NOMO-1 (cell line): ENCODE measurements around the gene SLC25A29.
"Not testable (repeated sequence)": the region's sequence is repeated elsewhere in the genome, so short reads cannot be mapped to it uniquely, and the experiment has no call there.

Experiments used
- DNase-seq, 2 experiments: peaks; one replicate each; lab custom pipeline; 2025; ENCODE audit not compliant: unreplicated experiment in 2 of 2; lab: John Stamatoyannopoulos, UW

The SLC25A29 gene

GRCh38 chr14:100283984-100284881 lies 22.0 kb downstream of the SLC25A29 start:
- no peak for DNase-seq

GRCh38 chr14:100283436-100283835 lies 22.8 kb downstream of the SLC25A29 start:
- not testable (repeated sequence) for DNase-seq

GRCh38 chr14:100282766-100283419 lies 23.4 kb downstream of the SLC25A29 start:
- DNase-seq = no peak

GRCh38 chr14:100282083-100282350 lies 24.2 kb downstream of the SLC25A29 start:
- no peak for DNase-seq

- no peak for DNase-seq
Observed at GRCh38 chr14:100281286-100282082, 24.8 kb downstream of the SLC25A29 start.

GRCh38 chr14:100279563-100279962 lies 26.7 kb downstream of the SLC25A29 start:
- no peak for DNase-seq

- no peak for DNase-seq
Observed at GRCh38 chr14:100279133-100279532, 27.1 kb downstream of the SLC25A29 start.

GRCh38 chr14:100278702-100279101 lies 27.5 kb downstream of the SLC25A29 start:
- peak; percentile 51 to 64 for DNase-seq

- DNase-seq = no peak
Observed at GRCh38 chr14:100275214-100275613, 31.0 kb downstream of the SLC25A29 start.

GRCh38 chr14:100274250-100274649 lies 32.0 kb downstream of the SLC25A29 start:
- DNase-seq = no peak

- peak in 1 of 2 experiments; percentile 5 for DNase-seq
Observed at GRCh38 chr14:100271247-100271939, 34.9 kb downstream of the SLC25A29 start.

- no peak for DNase-seq
Observed at GRCh38 chr14:100268591-100269207, 37.5 kb downstream of the SLC25A29 start.

- no peak for DNase-seq
Observed at GRCh38 chr14:100267990-100268389, 38.3 kb downstream of the SLC25A29 start.

- DNase-seq = no peak
Observed at GRCh38 chr14:100263141-100263540, 43.1 kb downstream of the SLC25A29 start.

GRCh38 chr14:100262545-100262944 lies 43.7 kb downstream of the SLC25A29 start:
- no peak for DNase-seq

- no peak for DNase-seq
Observed at GRCh38 chr14:100261621-100262020, 44.6 kb downstream of the SLC25A29 start.

- DNase-seq = peak; percentile 16 to 34
Observed at GRCh38 chr14:100256339-100256895, 49.8 kb downstream of the SLC25A29 start.

- no peak for DNase-seq
Observed at GRCh38 chr14:100252684-100253083, 53.6 kb downstream of the SLC25A29 start.

GRCh38 chr14:100250732-100251465 lies 55.3 kb downstream of the SLC25A29 start:
- no peak for DNase-seq
